ENCODE results near the gene DLG1.

DNA sequence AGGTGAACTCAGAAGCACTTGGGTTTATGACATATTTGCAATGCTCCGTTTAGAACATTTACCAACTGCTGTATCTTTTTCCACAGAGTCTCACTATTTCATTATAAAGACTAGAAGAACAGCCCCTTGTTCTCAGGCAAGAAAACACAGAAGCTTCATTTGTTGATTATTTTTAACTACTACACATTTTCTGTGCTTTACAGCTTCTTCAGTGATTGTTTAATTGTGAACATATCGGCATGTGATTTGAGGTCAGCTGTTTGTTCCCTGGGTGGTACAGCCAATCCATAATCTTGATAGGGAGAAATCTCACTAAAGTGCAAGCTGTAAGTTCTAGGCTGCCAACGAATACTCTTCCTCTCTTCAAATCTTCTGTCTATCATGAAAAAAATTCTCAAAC is 31.0 kb upstream of the DLG1 start:
- TF ChIP-seq CTCF (IDR thresholded peaks at IDR 0.05), result no peak
- TF ChIP-seq POLR2AphosphoS5 (IDR thresholded peaks at IDR 0.05), result no peak
- no peak for TF ChIP-seq POLR2A (IDR thresholded peaks at IDR 0.05)

Measured in stomach (tissue), 4 donors.